NCI-H345 (cell line): ENCODE measurements around the gene PDPK1.
A peak's percentile ranks its signal among the peaks of the same experiment; 100 is the strongest.
"Not testable (repeated sequence)": the region's sequence is repeated elsewhere in the genome, so short reads cannot be mapped to it uniquely, and the experiment has no call there.

Experiments
- DNase-seq: peaks from one replicate; lab custom pipeline; 2025; lab: John Stamatoyannopoulos, UW

The PDPK1 gene

DNA sequence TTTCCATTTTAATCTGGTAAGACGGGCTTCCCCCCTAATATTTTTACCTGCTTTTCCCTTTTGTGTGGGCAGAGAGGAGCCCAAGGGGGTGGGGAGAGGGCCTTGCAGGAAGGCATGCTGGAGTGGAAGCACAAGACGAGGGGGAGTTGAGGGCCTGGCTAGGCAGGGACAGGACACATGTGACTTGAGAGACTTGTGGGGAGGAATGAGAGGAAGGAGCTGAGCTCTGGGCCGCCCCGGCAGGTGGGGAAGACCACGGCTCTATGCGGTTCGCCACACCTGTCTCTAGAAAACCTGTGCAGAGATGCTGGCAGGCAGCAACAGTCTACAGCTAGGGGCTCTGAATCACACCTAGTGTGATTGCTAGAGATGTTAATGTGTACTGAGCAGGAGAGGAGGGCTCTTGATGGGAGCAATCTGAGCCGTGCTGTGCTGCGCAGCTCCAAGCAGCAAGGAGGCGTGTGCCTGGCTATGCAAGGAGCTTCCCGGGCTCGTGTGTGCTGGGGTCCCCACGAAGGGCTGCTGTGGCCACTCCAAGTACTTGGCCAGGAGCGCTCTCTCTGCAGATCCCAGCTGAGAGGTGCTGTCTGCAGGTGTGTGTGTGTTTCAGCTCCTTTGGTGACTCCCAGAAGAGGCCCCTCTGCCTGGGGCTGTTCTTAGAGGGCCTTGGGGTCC is 50.2 kb downstream of the PDPK1 start:
- DNase-seq = no peak

DNA sequence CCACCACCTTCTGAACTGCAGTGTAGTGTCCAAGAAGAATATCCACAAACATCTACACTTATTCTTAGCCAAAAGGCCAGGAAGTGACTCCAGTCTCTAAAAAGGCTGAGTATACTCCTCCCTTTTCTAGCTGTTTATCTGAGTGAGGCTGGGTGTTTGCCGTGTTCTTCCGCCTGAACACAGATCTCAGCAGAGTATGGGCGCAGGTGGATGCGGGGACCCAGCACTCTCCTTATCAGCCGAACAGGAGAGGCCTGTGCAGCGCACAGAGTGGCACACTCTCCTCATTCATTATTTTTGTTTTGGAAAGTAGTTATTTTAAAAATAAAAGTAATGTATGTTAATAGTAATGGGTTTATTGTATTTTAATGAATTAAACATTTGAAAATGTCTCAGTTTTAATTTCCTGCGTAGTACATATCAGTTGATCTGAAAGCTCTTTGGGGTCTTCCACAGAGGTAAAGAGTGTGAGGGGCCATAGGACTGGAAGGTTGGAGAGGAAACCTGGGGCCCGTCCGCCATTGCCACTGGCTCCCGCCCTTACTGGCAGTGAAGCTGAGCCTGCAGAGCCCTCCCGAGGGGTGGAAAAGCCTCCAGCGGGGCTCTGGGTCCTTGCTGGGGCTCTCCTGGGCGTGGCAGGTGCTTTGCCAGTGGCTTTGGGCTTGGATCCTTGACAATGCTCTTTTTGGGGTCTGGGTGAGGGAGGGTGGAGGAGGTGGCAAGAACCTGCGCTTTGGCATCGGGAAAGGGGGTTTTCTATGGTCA is 53.8 kb downstream of the PDPK1 start:
- DNase-seq = no peak

DNA sequence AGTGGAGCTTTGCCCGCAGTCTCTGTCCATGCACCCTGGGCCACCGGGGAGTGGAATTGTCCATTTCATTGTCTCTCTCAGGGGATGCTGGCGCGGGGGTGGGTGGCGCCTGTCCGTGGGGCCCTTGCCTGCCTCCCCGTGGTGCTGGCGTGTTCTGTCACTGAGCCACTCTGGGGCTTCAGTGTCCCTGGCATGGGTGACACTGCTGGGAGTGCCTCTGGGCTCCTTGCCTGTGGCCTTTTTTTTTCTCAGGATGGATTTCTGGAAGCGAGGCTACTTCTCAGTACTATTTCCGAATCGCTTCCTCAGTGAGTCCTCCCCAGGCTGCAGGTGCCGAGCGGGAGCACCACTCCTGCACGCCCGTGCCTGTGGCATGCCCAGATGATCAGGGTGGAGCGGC is 55.0 kb downstream of the PDPK1 start:
- DNase-seq = no peak

DNA sequence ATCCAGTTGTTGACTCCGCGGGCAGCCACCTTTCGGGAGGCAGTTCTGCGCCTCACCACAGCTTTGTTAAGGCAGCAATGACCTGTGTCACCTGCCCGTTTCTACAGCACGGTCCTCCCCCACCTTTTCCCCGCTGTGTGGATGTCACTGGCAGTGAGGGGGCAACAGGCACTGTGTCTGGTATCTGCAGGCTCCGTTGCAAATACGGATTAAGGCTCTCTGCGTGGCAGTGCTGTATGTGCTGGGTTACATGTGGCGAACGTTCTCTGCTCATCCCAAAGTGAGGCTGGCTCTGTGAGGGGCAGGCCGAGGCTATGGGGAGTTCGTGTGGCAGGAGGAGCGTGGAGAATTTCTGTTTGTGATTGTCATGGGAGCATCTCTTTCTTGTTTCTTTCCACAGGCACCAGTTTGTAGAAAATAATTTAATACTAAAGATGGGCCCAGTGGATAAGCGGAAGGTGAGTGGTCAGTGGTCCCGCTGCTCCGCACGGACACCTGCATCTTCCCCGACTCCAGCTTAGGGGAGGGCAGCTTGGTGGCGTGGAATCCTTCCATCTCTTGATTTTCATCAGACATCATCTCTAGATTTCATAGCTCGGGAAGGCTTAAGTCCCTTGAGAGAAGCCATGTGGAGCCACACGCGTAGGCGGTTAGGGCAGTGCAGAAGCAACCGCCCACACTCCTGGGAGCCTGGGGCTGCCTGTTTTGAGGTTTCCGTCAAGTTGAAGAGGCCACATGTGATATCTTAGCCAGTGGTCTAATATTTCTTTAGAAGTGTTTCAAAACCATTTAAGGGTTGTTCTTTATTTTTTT is 57.8 kb downstream of the PDPK1 start:
- no peak for DNase-seq

DNA sequence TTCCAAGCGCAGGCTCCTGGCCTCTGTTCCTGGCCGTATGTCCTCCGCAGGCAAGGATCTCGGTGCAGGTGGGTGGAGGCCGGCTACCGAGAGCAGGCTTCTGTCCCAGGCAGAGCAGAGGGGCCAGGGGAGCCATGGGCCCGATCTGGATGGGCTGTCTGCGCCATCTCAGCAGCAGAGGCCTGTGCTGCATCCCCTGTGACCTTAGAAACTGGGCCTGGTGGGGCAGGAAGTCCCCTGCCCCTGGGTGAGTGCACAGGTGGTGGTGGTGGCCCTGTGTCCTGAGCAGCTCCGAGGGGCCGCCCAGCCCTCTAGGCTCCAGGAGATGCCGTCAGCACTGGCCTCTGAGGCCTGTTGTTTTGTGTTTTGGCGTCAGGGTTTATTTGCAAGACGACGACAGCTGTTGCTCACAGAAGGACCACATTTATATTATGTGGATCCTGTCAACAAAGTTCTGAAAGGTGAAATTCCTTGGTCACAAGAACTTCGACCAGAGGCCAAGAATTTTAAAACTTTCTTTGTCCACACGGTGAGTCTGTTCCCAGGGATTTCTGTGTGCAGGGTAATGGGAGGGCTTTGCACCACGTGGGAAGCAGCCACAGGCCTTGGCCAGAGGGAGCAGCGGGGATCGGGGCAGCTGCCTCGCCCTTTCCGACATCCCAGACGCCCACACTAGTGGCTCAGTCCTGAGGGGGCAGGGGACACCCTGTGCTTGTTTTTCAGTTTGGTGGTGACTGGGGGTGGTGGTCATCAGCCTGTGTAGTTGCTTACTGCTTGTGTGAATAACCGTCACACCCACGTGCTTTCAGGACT is 59.1 kb downstream of the PDPK1 start:
- no peak for DNase-seq

DNA sequence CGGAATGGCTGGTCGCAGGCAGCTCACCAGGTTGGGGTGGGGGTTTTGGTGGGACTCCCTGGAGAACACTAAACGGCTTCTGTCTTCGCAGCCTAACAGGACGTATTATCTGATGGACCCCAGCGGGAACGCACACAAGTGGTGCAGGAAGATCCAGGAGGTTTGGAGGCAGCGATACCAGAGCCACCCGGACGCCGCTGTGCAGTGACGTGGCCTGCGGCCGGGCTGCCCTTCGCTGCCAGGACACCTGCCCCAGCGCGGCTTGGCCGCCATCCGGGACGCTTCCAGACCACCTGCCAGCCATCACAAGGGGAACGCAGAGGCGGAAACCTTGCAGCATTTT is 59.7 kb downstream of the PDPK1 start:
- no peak for DNase-seq

DNA sequence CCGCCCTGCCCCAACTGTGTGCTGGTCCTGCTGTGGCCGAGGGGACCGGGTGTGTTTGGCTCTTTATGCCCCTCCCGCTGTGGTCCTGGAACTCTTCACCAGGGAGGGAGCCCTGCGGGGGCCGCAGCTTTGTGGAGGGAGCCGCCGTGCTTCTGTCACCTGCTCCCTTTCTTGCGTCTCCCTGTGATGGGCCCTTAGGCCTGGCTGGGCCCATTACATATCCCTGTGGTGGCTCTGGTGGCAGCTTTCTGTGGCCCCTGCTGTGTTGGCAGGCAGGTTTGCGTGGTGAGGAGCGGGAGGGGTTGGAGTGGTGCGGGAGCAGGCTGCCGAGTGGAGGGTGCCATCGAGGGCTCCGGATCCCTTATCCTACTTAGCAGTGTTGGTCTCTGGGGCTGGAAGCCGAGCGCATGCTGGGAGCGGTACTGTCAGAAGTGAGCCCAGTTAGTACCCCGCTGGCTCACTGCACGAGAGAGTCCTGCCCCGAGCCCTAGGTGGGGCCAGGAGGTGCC is 60.4 kb downstream of the PDPK1 start:
- no peak for DNase-seq

DNA sequence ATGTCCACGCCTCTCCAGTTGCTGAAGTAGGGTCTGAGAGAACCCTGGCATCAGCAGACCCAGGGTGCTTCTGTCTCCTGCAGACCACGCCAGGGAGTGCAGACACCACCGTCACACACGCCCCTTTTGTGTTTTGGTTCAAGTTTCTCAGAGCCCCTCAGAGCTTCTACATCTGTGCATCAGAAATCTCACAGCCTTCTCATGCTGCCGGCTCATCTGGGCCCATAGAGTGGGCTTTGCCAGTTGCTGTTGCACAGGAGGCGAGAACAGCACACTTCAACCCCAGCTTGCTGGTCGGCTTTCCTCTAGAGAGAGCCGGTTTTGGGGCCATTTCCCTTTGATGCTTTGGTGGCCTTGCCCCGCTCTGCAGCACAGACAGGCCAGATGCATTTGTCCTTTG is 60.9 kb downstream of the PDPK1 start:
- DNase-seq = no peak

DNA sequence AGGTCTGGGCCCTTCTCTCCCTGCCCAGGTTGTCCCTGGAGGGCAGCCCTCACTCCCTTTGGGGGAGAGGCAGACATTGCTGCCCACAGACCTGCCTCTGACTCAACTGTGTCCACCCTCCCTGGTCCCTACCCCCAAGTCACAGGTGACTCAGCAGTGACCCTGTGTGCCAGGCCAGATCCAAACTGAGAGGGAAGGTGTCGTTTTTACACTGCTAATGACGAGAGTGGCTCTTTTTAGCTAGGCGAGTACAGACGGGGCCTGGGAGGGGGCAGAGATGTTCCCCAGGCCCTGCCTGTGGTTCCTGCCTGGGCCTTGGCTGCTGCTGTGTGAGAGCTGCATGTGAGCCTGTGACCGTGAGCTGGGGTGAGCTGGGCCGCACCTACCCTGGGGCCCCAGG is 61.3 kb downstream of the PDPK1 start:
- not testable (repeated sequence) for DNase-seq

DNA sequence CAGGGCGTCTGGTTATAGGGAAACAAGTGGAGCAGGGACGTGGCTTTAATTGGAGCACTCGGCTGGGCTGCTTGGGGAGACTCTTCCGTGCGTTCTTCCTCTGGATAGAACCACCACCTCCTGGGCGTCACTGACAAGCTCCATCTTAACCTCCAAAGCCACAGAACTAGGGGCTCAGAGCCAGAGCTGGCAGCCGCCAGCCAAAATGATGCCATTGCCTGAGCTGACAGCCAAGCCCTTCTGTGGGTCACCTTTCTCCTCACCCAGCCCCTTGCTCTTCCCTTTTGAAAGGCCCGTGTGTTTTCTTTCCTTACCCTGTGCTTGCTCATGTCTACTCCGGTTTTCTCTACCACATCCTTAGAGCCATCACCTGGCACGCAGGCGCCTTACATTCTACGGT is 62.0 kb downstream of the PDPK1 start:
- DNase-seq = not testable (repeated sequence)

DNA sequence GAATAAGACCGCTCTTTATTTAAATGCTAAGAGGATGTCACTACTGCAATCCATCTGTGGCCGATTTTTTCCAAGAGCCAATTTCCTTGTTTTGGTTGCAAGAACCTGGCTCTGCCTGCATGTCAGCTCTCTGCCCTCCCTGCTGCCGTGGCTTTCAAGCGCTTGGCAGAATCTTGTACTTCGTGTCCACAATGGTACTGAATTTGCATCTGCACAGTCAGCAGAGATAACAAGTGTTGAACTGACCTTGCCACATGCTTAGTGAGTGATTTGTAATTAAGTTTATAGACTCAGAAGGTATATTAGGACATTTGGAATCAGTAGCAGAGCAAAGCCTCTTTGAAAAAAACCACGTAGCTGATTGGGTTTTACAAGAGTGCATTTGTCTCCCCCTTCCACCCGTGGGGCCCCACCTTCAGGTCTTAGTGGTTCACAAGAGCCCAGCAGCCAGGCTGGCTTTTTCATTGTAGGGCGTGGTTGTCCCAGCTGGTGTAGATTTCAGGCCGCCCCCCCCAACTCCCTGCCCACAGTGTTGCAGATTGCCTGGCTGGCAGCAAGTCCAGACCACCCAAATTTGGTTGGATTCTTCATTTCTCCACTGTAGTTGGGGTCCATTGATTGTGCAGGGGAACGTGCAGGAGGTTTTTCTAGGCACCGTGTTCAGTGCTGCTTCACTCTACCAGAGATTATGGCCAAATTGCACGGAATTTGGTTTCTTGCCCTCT is 63.6 kb downstream of the PDPK1 start:
- not testable (repeated sequence) for DNase-seq

DNA sequence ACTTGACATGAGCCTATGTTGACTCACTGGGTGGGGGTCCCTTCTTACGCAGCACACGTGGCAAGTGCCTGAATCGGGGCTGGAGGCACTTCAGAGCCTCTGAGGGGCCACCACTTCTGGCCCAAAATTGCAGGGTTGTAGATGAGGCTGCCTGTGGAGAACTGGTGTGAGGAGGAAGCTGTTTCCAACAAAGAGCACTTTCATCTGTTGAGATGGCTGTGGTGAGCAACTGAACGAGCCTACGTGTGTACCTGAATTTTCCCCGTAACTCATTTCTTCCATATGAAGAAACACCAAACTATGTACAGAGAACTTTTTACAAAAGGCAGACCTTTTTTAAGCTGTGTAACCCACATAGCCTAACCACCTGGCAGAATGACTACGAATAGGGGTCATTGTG is 64.4 kb downstream of the PDPK1 start:
- DNase-seq = not testable (repeated sequence)

DNA sequence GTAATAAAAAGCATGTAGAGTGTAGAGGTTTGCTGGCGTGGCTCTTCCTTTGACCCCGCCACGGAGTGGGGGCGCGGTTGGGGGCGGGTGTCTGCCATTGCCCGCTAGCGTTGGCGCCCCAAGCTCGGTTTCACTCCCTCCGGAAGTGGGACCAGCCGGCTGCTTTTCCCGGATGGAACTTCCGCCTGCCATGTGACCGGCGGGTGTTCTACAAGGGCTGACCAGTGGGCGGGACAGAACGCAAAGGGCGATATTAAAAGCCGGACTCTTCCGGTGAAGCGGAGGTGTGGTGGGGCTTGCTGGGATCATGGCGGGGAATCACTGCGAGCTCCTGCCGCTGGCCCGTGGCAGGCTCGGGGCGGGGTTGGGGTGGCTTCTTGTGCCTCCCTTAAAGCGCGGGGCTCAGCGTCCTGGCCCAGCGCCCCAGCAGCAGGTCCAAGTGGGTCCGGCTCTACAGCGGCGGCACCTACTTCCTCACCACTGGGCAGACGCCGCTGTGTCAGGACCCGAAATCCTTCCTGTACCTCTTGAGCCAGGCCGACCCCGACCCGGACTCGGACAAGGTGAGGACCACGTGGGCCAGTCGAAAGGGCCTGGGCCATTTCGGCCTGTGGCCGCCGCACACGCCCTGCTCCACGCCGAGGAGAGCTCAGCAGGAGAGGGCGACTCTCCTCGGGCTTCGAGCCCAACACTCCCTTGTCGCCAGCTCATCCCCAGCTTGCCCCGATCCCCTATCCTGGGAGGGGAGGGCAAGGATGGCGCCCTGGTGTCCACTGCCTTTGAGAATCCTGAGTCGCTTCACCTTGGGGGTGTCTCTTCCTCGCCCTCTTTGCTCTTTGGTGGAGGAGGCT is 65.6 kb downstream of the PDPK1 start:
- DNase-seq = peak; percentile 97

DNA sequence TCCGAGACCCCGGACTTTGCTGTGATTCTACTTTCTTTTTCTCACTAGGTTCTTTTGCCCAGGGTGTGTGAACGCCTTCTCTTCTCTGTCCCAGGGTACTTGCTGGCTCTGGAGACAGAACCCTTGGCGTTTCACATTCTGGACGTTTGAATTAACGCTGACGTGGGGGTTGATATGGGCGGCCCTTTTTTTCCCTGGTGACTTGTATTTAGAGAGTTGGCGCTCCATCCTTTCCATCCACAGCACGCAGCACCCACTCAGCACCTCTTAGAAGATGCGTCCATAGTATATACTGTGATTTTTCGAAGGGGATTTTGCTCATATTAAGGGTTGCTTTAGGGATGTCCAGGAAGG is 66.2 kb downstream of the PDPK1 start:
- DNase-seq = not testable (repeated sequence)

DNA sequence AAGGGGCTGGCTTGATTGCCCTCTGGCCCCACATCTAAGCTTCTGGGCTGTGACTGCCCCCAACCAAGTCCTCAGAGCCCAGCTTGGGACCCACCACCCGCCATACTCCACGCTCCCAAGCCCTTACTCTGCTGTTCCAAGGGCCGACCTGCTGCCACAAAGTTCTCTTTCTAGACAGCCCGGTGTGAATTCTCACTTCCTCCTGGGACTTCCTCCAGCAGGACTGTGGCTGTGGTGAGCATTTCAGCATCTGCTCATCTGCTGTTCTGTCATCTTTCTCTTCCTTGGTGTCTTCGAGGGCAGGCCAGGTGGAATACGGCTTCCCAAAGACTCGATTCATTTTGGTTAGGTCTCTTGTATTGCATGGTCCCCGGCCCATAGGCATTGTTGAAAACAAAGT is 69.0 kb downstream of the PDPK1 start:
- not testable (repeated sequence) for DNase-seq

DNA sequence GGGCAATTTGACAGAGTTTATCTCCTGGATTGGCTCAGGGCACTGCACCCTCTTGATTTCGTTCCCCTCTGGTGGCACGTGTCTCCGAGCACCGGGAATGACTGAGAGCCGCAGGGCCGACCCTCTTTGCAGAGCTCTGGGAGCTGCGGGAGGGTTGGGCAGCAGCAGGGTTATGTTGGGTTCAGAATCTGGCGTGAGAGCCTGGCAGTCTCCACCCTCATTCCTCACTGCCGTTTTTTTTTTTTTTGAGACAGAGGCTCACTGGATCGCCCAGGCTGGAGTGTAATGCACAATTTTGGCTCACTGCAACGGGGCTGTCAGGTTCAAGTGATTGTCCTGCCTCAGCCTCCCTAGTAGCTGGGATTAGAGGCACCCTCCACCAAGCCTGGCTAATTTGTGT is 71.5 kb downstream of the PDPK1 start:
- not testable (repeated sequence) for DNase-seq

DNA sequence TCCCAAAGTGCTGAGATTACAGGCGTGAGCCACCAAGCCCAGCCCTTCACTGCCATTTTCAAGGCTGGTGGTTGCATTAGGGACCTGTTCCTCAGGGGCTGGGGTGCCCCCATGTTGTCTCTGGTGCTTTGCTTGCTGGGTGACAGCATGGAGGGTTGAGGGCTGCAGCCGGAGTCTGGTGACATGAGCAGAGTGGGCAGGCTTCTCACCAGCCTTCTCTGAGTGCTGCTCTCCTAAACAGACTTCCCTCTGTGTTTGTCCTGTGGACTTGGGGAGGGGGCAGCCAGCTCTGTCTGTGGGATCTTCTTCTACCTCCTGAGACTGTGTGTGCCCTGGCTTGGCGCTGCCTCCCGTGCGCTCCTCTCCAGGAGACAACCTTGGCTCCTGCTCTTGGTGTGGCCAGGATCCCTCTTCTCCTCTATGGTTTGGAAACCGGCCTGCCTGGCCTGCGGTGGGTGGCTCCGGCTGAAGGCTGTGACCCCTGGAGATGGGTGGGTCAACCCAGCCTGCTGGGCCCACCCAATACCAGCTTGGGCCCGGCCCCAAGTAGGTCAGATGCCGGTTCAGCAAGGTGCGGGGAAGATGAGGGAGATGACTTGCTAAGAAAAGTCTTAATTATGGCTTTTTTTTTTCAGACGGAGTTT is 72.1 kb downstream of the PDPK1 start:
- no peak for DNase-seq

DNA sequence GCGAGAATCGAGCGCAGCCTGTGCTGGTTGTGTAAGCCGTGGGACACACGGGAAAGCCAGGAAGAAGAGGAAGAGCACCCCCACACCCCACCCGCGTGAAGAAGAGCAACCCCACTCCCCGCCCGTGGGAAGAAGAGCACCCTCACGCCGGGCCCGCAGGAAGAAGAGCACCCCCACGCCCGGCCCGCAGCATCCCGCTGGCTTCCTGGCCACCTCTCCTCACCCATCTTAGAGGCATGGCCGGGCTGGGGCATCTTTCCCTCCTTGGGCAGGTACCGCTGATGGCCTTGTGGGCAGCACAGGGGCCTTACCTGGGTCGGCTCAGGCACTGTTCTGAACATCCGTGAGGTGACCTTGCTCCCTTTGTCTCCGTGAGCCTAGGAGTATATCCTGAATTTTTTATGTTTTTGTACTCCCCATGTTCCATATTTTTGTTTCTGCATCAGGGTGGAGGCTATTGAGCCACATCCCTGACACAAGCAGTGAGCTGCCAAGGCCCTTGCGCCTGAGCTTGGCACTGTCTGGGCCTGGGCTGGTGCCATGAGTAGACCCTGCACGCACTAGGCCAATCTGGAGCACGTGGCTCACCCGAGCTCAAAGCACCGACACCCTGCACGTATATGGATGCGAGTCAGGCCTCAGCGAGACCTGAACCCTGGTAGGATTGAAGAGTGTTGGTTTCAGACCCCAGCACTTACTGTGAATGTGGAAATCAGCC is 73.1 kb downstream of the PDPK1 start:
- no peak for DNase-seq

DNA sequence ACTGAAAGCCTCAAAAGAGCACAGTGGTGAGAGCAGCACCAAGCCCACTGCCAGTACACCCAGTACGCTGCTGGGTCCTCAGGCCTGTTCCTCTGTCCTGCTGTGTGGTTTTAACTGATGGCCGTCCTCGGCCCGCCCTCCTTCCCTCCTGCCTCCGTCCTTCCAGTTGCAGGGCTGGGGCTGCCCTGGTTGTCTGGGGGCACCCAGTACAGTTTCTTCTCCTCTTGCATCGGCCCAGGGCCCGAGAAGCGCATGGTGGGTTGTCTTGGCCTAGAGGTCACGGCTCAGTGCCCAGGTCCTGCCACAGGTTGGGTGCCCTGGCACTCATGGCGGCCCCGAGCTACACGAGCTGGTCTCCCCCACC is 73.7 kb downstream of the PDPK1 start:
- DNase-seq = no peak
